Chondrocyte (in vitro differentiated cells): ENCODE data around the gene ZFPM1. TPM values are rescaled to one million over a fixed set of nuclear protein-coding genes. Genes with fewer than 3 reads are reported as not detected.

ENCODE experiments used
- DNase-seq: peaks from one replicate; pipeline ENCODE4 v3.0.0; 2021; ENCODE audit warnings: mixed read lengths, low spot score
- H3K27ac Mint-ChIP-seq: one replicate; pipeline ENCODE4 v1.8.0; 2021; ENCODE audit warnings: mild to moderate bottlenecking, moderate library complexity, mixed read lengths; ENCODE audit not compliant: unreplicated experiment
- H3K27me3 Mint-ChIP-seq: 2 replicates; pipeline ENCODE4 v1.8.0; 2021; ENCODE audit warnings: low read depth, mixed read lengths
- H3K36me3 Mint-ChIP-seq: 2 replicates; pipeline ENCODE4 v1.8.0; 2021; ENCODE audit warnings: low read depth, mixed read lengths
- H3K4me1 Mint-ChIP-seq: 2 replicates; pipeline ENCODE4 v1.8.0; 2021; ENCODE audit warnings: low read depth, mild to moderate bottlenecking, mixed read lengths
- H3K4me3 Mint-ChIP-seq: one replicate; pipeline ENCODE4 v1.8.0; 2021; ENCODE audit warnings: mild to moderate bottlenecking, moderate library complexity, mixed read lengths; ENCODE audit not compliant: unreplicated experiment
- H3K9me3 Mint-ChIP-seq: 2 replicates; pipeline ENCODE4 v1.8.0; 2021; ENCODE audit warnings: low read depth, mixed read lengths
- total RNA-seq: library from RNA; stranded (reverse); gene quantifications from 3 replicates; pipeline ENCODE4 v1.2.1, GENCODE V29; 2021
- TF ChIP-seq, protein P1 (sequence below): fragments of 200-600 bp; sonication (generic); IDR thresholded peaks from 2 replicates; pipeline ENCODE4 v1.5.0; 2021; ENCODE audit warnings: antibody characterized with exemption, mild to moderate bottlenecking, moderate library complexity

The ZFPM1 gene
- total RNA-seq, 1 donor from 2014 or later: 7.6 TPM

DNA sequence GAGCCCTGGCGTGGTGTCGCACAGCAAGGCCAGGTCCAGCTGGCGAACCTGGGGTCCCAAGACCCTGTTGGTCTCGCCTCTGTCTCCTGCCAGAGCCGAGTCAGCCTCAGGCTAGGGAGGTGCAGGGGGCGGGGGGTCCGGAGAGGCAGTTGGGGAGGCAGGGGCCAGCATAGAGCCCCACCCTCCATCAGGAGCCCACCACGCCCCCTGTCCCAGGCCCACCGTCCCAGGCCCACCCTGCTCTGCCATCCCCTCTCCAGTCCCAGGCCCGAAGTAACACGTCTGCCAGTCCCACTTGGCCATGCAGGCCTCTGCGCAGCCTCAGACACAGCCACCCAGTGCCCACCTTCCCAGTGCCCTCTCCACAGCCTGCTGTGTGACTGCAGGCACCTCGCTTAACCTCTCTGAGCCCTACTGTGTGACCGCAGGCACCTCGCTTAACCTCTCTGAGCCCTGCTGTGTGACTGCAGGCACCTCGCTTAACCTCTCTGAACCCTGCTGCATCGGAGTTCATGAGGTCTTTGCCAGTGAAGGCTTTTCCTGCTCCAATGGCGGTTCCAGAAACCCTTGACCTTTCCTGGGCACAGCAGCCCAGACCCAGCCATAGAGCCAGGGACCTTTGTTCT lies 41.0 kb upstream of the ZFPM1 start:
- Mint-ChIP-seq H3K4me3 (no peak overlapping the region), H3K4me1 (peaks cover 2% of the 10 kb centered on the region), H3K27me3 (no peaks in the 10 kb centered on the region), H3K36me3 (no peaks in the 10 kb centered on the region), H3K27ac (no peak overlapping the region), H3K9me3 (no peaks in the 10 kb centered on the region)
- TF ChIP-seq, protein P1, sequence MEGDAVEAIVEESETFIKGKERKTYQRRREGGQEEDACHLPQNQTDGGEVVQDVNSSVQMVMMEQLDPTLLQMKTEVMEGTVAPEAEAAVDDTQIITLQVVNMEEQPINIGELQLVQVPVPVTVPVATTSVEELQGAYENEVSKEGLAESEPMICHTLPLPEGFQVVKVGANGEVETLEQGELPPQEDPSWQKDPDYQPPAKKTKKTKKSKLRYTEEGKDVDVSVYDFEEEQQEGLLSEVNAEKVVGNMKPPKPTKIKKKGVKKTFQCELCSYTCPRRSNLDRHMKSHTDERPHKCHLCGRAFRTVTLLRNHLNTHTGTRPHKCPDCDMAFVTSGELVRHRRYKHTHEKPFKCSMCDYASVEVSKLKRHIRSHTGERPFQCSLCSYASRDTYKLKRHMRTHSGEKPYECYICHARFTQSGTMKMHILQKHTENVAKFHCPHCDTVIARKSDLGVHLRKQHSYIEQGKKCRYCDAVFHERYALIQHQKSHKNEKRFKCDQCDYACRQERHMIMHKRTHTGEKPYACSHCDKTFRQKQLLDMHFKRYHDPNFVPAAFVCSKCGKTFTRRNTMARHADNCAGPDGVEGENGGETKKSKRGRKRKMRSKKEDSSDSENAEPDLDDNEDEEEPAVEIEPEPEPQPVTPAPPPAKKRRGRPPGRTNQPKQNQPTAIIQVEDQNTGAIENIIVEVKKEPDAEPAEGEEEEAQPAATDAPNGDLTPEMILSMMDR: no peak
- no peak for DNase-seq

DNA sequence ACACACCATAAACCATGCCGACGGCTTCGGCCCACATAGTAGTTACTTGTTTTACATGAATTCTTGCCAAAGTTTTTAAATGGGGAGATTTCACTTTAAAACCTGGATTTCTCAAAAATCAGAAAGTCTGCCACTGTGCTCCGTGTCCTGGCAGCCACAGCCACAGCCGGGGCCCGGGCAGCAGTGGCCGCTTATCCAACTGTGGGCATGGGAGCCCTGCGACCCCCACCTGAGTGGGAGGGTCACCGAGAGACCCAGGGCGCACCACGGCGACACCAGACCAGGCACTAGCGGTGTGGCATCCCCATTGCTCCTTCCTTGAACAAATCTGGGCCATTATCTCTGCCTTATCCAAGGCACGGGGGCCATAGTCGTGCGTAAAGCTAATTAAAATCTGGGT lies 40.3 kb upstream of the ZFPM1 start:
- Mint-ChIP-seq H3K36me3 (no peaks in the 10 kb centered on the region), H3K27me3 (no peaks in the 10 kb centered on the region), H3K4me3 (no peak overlapping the region), H3K27ac (no peak overlapping the region), H3K4me1 (peaks cover 2% of the 10 kb centered on the region), H3K9me3 (no peaks in the 10 kb centered on the region)
- no peak for DNase-seq
- TF ChIP-seq, protein P1: no peak

DNA sequence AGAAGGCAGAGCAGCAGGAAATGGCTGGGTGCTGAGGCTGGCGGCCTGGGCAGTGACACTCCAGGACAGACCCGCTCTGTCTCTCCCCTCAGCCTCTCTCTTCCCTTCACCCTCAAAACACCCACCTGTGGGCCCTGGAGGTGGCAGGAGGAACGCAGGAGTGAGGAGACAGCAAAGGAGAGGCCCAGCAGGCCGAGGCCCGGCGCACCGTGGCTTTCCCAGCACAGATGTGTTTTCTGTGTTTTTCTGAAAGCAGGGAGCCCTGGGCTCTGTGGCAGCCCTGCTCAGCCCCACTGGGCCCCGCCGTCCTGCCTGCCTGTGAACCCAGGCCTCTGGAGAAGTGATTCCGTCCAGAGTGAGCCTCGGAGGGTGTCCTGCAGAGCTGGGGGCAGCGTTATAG lies 39.8 kb upstream of the ZFPM1 start:
- TF ChIP-seq, protein P1: no peak
- Mint-ChIP-seq H3K36me3 (no peaks in the 10 kb centered on the region), H3K27me3 (no peaks in the 10 kb centered on the region), H3K9me3 (no peaks in the 10 kb centered on the region), H3K27ac (no peak overlapping the region), H3K4me1 (peaks cover 2% of the 10 kb centered on the region), H3K4me3 (no peak overlapping the region)
- DNase-seq: no peak

DNA sequence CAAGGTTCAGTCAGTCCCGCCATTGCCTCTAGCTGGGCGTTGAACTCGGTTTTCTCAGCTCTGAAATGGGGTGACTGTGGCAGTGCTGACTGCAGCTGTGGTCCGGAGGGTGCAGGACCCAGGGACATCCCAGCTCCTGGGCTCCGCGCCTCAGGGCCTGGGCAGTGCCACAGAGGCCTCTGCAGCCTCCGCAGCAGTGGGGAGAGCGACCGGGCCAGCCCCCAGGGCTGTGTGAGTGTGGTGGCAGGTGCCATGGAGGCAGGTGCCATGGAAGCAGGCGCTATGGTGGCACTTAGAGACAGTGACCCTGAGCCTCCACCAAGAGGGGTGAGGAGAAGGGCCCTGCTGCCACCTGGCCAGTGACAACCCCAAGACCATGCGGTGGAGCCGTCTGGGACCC lies 39.4 kb upstream of the ZFPM1 start:
- no peaks in the 10 kb centered on the region for H3K27me3 Mint-ChIP-seq
- H3K4me3 Mint-ChIP-seq: no peak overlapping the region
- H3K36me3 Mint-ChIP-seq: no peaks in the 10 kb centered on the region
- H3K4me1 Mint-ChIP-seq: peaks cover 1% of the 10 kb centered on the region
- TF ChIP-seq, protein P1: no peak
- H3K9me3 Mint-ChIP-seq: no peaks in the 10 kb centered on the region
- no peak for DNase-seq
- no peak overlapping the region for H3K27ac Mint-ChIP-seq

DNA sequence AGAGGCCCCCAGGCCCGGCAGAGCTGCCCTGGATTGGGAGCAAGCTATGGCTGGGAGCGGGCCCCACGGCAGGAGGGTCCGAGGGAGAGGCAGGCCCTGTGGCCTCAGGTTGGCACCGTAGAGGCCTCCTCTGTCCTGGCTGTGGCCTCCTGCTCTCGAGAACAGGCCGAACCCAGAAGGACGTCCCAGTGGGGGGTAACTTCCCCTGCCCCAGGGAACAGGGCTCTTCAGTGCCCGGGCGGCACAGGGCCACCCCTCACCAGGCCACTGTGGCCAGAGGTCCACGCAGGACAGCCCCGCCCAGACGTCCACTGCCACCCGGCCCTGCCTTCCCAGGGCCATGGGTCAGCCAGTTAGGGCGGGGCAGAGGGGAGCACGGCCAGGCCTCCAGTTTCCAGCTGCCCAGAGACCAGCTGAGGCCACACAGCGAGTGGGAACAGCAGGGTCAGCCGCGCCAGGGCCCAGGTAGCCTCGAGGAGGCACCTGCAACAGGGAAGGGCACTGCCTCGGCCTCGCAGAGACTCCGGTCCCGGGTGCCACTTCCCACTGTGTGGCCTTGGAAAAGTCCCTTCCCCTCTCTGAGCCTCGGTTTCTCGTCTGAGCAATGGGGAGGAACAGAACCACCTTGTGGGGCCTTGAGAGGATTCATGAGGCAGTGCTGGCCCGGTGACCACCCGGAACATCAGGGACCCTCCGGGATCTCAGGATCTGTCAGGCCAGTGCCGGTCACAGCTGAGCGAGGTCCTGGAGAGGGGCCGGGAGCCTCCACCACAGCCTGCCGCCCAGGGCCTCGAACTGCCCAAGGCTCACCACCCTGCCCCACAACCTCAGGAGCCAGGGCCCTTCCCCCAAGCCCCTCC lies 38.3 kb upstream of the ZFPM1 start:
- no peak overlapping the region for H3K4me3 Mint-ChIP-seq
- TF ChIP-seq, protein P1: no peak
- no peaks in the 10 kb centered on the region for H3K9me3 Mint-ChIP-seq
- no peak for DNase-seq
- no peaks in the 10 kb centered on the region for H3K27me3 Mint-ChIP-seq
- no peak overlapping the region for H3K27ac Mint-ChIP-seq
- H3K36me3 Mint-ChIP-seq: no peaks in the 10 kb centered on the region
- no peaks in the 10 kb centered on the region for H3K4me1 Mint-ChIP-seq
